Activated B cell treated with CpG ODN at 0.5 μM for 24 hours (primary cell): ENCODE measurements around the gene FMO2. TPM values are rescaled to one million over a fixed set of nuclear protein-coding genes. Genes with fewer than 3 reads are reported as not detected.
A peak's percentile ranks its signal among the peaks of the same experiment; 100 is the strongest.
"Not testable (repeated sequence)": the region's sequence is repeated elsewhere in the genome, so short reads cannot be mapped to it uniquely, and the experiment has no call there.

ENCODE experiments used
- ATAC-seq: fragments of 200-7000 bp; cut with Tn5 transposase; one replicate; pipeline ENCODE4 v1.10.0; 2021; ENCODE audit warnings: low read depth, mild to moderate bottlenecking, moderate library complexity
- CTCF ChIA-PET: fragments of 350-600 bp; sonication (Branson Sonifier 250); formaldehyde crosslinking; loops from one replicate; lab custom pipeline; 2021; ENCODE audit warnings: antibody characterized with exemption; lab: Charles Lee
- POLR2A ChIA-PET: fragments of 350-600 bp; sonication (Branson Sonifier 250); formaldehyde crosslinking; loops from one replicate; lab custom pipeline; 2021; ENCODE audit warnings: antibody characterized with exemption; lab: Charles Lee
- DNase-seq: peaks from one replicate; pipeline ENCODE4 v3.0.0; 2022
- H3K27ac Mint-ChIP-seq: one replicate; pipeline ENCODE4 v1.8.0; 2020; ENCODE audit warnings: mixed read lengths
- H3K27me3 Mint-ChIP-seq: one replicate; pipeline ENCODE4 v1.8.0; 2021; ENCODE audit warnings: mixed read lengths
- H3K36me3 Mint-ChIP-seq: one replicate; pipeline ENCODE4 v1.8.0; 2021; ENCODE audit warnings: low read depth, mixed read lengths
- H3K4me1 Mint-ChIP-seq: one replicate; pipeline ENCODE4 v1.8.0; 2021; ENCODE audit warnings: mixed read lengths
- H3K4me3 Mint-ChIP-seq: one replicate; pipeline ENCODE4 v1.8.0; 2020; ENCODE audit warnings: mild to moderate bottlenecking, mixed read lengths
- H3K9me3 Mint-ChIP-seq: one replicate; pipeline ENCODE4 v1.8.0; 2020; ENCODE audit warnings: mixed read lengths
- CTCF ChIP-seq: fragments of 200-600 bp; IDR thresholded peaks from one replicate; pipeline ENCODE4 v1.8.0; 2022; ENCODE audit warnings: antibody characterized with exemption, mild to moderate bottlenecking
- intact Hi-C: fragments of 100-400 bp; cut with micrococcal nuclease; formaldehyde crosslinking; loops from one replicate; pipeline ENCODE4 v1.15.1; 2024
- total RNA-seq: library from RNA; stranded (reverse); gene quantifications from 2 replicates; pipeline ENCODE4 v1.2.3, GENCODE V29; 2022

FMO2 gene
- total RNA-seq, 1 donor from 2014 or later: not detected

GRCh38 chr1:171222936-171223335, 37.8 kb downstream of the FMO2 start:
- ChIA-PET CTCF (interaction anchor here (1.0 kb wide), 1 partner anchor 91 kb away, joined by 3 read pairs; the partner anchor contains the start of gene FMO4), POLR2A (no interaction called here)
- H3K4me1 Mint-ChIP-seq: no peaks in the 10 kb centered on the region
- TF ChIP-seq CTCF: no peak
- H3K27ac Mint-ChIP-seq: no peak overlapping the region
- no peak for ATAC-seq
- peaks cover 3% of the 10 kb centered on the region for H3K9me3 Mint-ChIP-seq
- intact Hi-C loops: no loop called here
- no peak for DNase-seq
- H3K27me3 Mint-ChIP-seq: peaks cover 4% of the 10 kb centered on the region
- no peak overlapping the region for H3K4me3 Mint-ChIP-seq
- no peaks in the 10 kb centered on the region for H3K36me3 Mint-ChIP-seq

GRCh38 chr1:171224257-171224656, 39.2 kb downstream of the FMO2 start:
- DNase-seq, ATAC-seq, POLR2A ChIA-PET, H3K4me3 Mint-ChIP-seq, H3K36me3 Mint-ChIP-seq, H3K4me1 Mint-ChIP-seq, H3K27ac Mint-ChIP-seq, CTCF ChIA-PET, H3K27me3 Mint-ChIP-seq, intact Hi-C loops, H3K9me3 Mint-ChIP-seq: not testable (repeated sequence)

GRCh38 chr1:171226747-171227370, 41.8 kb downstream of the FMO2 start:
- H3K27ac Mint-ChIP-seq: no peak overlapping the region
- H3K27me3 Mint-ChIP-seq: no peaks in the 10 kb centered on the region
- DNase-seq (no peak), ATAC-seq (peak; percentile 52)
- intact Hi-C loops: loop anchor here (1.0 to 5.0 kb wide), 2 partner anchors 146 to 1300 kb away; no protein-coding TSS in a partner anchor
- H3K4me3 Mint-ChIP-seq: no peak overlapping the region
- H3K4me1 Mint-ChIP-seq: no peaks in the 10 kb centered on the region
- no peaks in the 10 kb centered on the region for H3K36me3 Mint-ChIP-seq
- no peak for TF ChIP-seq CTCF
- CTCF ChIA-PET: interaction anchor here (0.7 to 1.9 kb wide), 6 partner anchors 17 to 1298 kb away, joined by 4 to 8 read pairs (median 4); partner anchors contain the start of gene FMO4
- H3K9me3 Mint-ChIP-seq: peaks cover 3% of the 10 kb centered on the region
- POLR2A ChIA-PET: no interaction called here

GRCh38 chr1:171231326-171231725, 46.2 kb downstream of the FMO2 start:
- CTCF ChIA-PET: interaction anchor here (1.3 kb wide), 1 partner anchor 14 kb away, joined by 4 read pairs; no protein-coding TSS in a partner anchor
- POLR2A ChIA-PET: no interaction called here
- DNase-seq (no peak), ATAC-seq (no peak)
- no peak for TF ChIP-seq CTCF
- Mint-ChIP-seq H3K27ac (no peak overlapping the region), H3K4me3 (no peak overlapping the region), H3K9me3 (peaks cover 4% of the 10 kb centered on the region), H3K27me3 (peaks cover 4% of the 10 kb centered on the region), H3K4me1 (no peaks in the 10 kb centered on the region), H3K36me3 (no peaks in the 10 kb centered on the region)
- intact Hi-C loops: no loop called here

GRCh38 chr1:171233183-171233582, 48.1 kb downstream of the FMO2 start:
- ATAC-seq: no peak
- no peak for DNase-seq
- Mint-ChIP-seq H3K27ac (no peak overlapping the region), H3K36me3 (no peaks in the 10 kb centered on the region), H3K27me3 (peaks cover 10% of the 10 kb centered on the region), H3K4me3 (no peak overlapping the region), H3K4me1 (no peaks in the 10 kb centered on the region), H3K9me3 (peaks cover 8% of the 10 kb centered on the region)
- ChIA-PET POLR2A (no interaction called here), CTCF (no interaction called here)
- intact Hi-C loops: no loop called here
- no peak for TF ChIP-seq CTCF

GRCh38 chr1:171236231-171236630, 51.1 kb downstream of the FMO2 start:
- POLR2A ChIA-PET, H3K27ac Mint-ChIP-seq: not testable (repeated sequence)

More at GRCh38 chr1:171236231-171236630, 51.1 kb downstream of the FMO2 start:
- CTCF ChIA-PET, H3K4me1 Mint-ChIP-seq, ATAC-seq, H3K36me3 Mint-ChIP-seq, intact Hi-C loops, H3K4me3 Mint-ChIP-seq, DNase-seq: not testable (repeated sequence)
- Mint-ChIP-seq H3K27me3 (peaks cover 22% of the 10 kb centered on the region), H3K9me3 (peaks cover 17% of the 10 kb centered on the region)
